OCI-M2 (cell line): ENCODE results near the gene STAT1.

Experiments used
- DNase-seq: peaks from one replicate; lab custom pipeline; 2025; ENCODE audit not compliant: unreplicated experiment; lab: John Stamatoyannopoulos, UW

Gene STAT1

GRCh38 chr2:190927301-190927700 lies 86.7 kb downstream of the STAT1 start:
- no peak for DNase-seq

DNA sequence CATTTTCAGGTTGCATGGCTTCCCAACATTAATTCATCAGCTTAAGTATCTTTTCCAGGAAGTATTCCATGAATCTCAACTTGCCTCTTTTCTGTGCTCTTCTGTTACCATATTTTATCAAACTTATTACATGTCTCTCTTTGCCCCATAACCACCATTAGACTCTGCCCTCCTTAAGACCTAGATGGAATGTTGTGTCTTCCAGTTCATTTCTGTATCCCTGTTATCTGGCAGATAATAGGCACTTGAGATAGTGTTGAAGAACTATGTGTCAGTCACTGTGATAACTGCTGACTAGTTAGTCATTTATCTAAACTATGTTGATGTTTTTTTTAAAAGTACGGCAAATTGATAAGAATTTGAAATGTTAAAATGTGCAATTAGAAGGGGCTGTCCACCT lies 91.6 kb downstream of the STAT1 start:
- DNase-seq, result no peak

GRCh38 chr2:190920085-190920484 lies 93.9 kb downstream of the STAT1 start:
- no peak for DNase-seq
